Muscle of back (tissue), 11 donors: Measurements from ENCODE around the gene CRADD. TPM values are rescaled to one million over a fixed set of nuclear protein-coding genes. Genes with fewer than 3 reads are reported as not detected.

ENCODE experiments used
- DNase-seq, 3 donors: peaks; one replicate each; pipeline versions ENCODE4 v3.0.0 to v3.0.0-alpha.2; 2013
- polyA plus RNA-seq, 10 donors: library from polyadenylated mRNA; unstranded; fragments of 120-200 nt; gene quantifications; one replicate each; pipeline ENCODE4 v1.2.1, GENCODE V29; 2013; ENCODE audit not compliant: insufficient read length in 10 of 10

Gene CRADD
- polyA plus RNA-seq, 10 donors = 10.0 to 14.3 (median 12.4) TPM

DNA sequence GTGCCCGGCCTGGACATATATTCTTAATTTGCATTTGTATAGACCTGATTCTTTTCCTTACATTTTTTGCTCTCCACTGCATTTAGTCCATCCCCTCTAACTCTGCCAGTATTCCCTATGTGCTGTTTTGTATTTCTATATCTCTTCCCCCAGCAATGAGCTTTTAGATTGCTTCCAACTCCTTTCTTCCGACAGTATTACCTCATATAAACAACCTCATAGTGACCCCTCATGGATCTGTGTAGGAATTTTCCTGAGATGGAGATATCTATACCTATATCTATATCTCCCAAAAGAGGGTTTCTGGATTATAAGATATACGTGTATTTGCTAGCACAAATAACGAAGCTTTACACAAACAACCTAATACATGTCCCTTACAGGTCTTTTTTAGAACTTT, 161.9 kb downstream of the CRADD start:
- no peak for DNase-seq

- DNase-seq = no peak
Measured at GRCh38 chr12:93841671-93842070, 164.5 kb downstream of the CRADD start.

GRCh38 chr12:93844164-93844784, 167.1 kb downstream of the CRADD start:
- DNase-seq = peak; percentile 54 to 89 (median 61)

DNA sequence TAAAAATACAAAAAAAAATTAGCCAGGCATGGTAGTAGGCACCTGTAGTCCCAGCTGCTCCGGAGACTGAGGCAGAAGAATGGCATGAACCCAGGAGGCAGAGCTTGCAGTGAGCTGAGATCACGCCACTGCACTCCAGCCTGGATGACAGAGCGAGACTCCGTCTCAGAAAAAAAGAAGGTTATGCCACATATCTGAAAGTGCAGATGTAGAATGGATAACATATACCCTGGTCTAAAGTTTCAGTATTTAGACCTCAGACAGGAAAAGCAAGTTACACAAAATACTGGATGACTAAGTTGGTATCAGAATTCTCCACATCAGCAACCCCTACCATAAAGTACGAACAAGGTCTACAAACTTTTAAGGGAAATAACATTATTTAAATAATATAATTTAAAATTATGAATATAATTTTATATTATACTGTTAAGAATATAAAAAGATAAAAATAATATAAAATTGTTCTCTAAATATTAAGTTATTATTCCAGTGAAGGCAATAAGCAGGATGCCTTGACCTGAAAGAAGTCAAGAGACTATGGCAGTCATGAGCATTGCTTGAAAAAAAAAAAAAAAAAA, 169.9 kb downstream of the CRADD start:
- no peak for DNase-seq

- DNase-seq = no peak
Measured at GRCh38 chr12:93847517-93848474, 170.6 kb downstream of the CRADD start.

- no peak for DNase-seq
Measured at GRCh38 chr12:93848523-93849101, 171.4 kb downstream of the CRADD start.

GRCh38 chr12:93849946-93850345, 172.8 kb downstream of the CRADD start:
- no peak for DNase-seq

DNA sequence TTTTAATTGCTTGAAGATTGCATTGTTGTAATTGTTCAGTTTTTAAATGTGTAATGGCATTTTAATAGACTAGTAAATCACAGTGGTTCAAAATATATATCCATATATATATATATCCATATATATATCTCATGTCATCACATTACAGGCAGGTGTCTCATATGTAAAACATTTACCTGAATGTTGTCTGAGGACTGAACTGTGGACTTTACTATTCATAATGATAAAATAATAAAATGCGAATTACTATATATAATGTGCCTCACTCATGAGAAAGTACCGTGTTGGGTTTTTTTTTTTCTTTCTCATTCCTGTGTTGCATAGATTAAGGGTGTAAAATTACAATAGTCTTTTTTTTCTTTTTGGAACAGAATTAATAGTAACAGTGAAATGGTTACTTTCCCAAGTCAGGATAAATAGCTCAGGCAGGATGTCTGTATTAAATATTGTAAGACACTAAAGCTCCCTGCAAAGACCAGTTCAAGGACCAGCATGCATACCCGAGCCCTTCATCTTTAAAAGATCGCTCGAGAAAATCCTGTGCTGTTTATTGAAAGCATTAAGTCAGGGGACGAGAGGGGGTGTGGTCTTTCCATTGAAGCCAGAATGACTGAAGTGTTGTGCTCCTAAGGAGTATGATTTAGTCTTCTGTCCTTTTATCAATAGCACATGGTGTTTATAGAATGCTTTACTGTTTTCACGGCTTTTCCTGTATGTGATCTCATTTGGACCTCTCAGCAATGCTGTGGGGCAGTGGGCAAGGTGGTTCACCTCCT, 173.5 kb downstream of the CRADD start:
- no peak for DNase-seq

GRCh38 chr12:93851257-93851671, 174.1 kb downstream of the CRADD start:
- no peak for DNase-seq

DNA sequence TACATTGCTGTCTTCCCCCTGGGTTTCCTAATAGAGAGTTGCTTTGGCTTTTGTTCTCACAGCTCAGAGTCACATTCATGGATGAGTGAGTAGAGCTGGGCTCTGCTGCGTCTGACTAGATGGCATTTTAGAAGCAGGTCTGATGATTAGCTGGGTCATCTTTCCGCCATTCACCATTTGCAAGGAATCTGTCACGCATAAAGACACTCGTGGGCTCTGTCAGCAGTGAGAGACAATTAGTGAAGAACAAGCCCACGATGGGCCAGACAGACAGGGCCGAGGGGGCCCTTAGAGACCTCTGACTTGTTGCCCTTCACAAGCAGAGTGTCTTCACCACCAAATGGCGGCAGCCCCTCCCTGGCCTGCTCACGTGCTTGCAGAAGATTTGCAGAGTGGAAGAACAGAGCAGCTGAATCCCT, 175.0 kb downstream of the CRADD start:
- DNase-seq = no peak

- DNase-seq = no peak
Measured at GRCh38 chr12:93853698-93854478, 176.7 kb downstream of the CRADD start.

GRCh38 chr12:93855261-93855660, 178.1 kb downstream of the CRADD start:
- no peak for DNase-seq

- DNase-seq = no peak
Measured at GRCh38 chr12:93856611-93857010, 179.4 kb downstream of the CRADD start.

- peak in 1 of 3 donors; percentile 25 for DNase-seq
Measured at GRCh38 chr12:93857279-93857938, 180.2 kb downstream of the CRADD start.

- DNase-seq = peak in 1 of 3 donors; percentile 23
Measured at GRCh38 chr12:93857991-93858447, 180.8 kb downstream of the CRADD start.

DNA sequence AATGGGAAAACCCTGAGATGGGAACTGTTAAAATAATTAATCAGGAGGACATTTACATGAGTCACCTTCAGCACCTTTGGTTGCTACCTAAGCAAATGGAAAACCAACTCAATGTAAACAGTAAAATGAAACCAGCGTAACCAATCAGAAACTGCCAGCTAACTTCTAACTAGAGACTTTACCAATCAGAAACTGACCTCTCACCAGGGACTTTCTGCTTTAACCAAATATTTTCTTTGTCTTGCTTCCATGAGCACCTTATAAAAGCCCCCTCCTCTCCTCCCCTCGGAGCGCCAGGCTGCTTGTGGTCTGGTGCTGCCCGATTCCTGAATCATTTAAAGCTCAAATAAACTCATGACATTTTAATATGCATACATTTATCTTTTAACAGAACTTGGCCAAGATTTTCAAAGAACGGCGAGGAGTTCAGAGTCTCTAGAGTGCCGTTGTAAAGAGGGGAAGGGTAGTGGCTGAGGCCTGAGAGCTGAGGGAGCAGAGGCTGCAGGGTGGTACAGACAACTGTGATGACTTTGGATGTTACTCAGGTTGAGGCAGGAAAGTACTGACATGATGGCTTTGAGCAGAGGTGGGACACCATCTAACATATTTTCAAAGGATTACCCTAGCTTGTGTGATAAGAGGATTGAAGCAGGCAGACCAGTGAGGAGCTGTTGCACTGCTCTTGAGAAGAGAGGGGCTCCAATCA, 183.6 kb downstream of the CRADD start:
- DNase-seq = no peak

DNA sequence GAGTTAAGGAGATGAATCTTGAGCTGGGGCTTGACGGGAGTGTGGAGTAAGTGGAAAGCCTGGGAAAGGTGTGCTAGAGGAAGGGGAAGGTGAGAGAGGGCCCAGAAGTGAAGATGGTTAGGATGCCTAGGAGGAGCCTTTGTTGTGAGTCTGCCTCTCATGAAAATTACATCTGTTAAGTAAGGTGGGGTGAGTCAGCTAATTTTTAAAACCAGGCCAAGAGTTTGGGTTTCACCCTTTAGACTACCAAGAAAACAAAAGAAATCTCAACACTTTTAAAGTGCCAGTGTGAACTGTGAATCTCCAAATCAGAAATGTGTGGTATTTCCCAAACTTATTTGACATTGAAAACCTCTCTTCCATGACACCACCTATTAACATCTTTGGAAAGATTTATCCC, 185.2 kb downstream of the CRADD start:
- DNase-seq = no peak

DNA sequence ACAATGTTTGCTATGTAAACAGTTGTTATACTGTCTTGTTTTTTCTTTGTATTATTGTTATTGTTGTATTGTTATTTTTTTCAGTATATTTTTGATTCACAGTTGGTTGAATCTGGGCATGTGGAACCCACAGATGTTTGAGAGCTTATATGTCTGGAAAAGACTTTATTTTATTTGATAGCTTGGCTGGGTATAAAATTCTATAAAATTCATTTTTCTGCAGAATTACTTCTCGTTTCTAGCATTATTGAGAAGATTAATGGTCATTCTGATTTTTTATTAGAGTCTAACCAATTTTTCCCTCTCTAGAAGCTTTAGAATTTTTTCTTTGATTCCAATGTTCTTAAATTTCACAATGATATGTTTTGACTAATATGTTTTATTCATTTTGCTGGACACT, 188.6 kb downstream of the CRADD start:
- DNase-seq = no peak

GRCh38 chr12:93868771-93869170, 191.6 kb downstream of the CRADD start:
- peak; percentile 66 to 88 (median 70) for DNase-seq
